NCI-H2227 (cell line): ENCODE data around the gene CC2D1A.
"Not testable (repeated sequence)": the region's sequence is repeated elsewhere in the genome, so short reads cannot be mapped to it uniquely, and the experiment has no call there.

Experiments used
- DNase-seq: peaks from one replicate; lab custom pipeline; 2025; ENCODE audit not compliant: unreplicated experiment; lab: John Stamatoyannopoulos, UW

Gene CC2D1A

GRCh38 chr19:13960863-13961784, 55.1 kb downstream of the CC2D1A start:
- no peak for DNase-seq

- DNase-seq, result no peak
These were observed 56.1 kb downstream of the CC2D1A start for GRCh38 chr19:13961826-13962698.

- no peak for DNase-seq
These were observed 57.0 kb downstream of the CC2D1A start for GRCh38 chr19:13962699-13963602.

- DNase-seq, result no peak
These were observed 57.7 kb downstream of the CC2D1A start for GRCh38 chr19:13963603-13964105.

- DNase-seq, result no peak
These were observed 58.8 kb downstream of the CC2D1A start for GRCh38 chr19:13964776-13965175.

- DNase-seq, result no peak
These were observed 59.4 kb downstream of the CC2D1A start for GRCh38 chr19:13965377-13965896.

- DNase-seq, result no peak
These were observed 60.1 kb downstream of the CC2D1A start for GRCh38 chr19:13965926-13966683.

GRCh38 chr19:13966684-13967128, 60.7 kb downstream of the CC2D1A start:
- no peak for DNase-seq

- DNase-seq, result not testable (repeated sequence)
These were observed 61.2 kb downstream of the CC2D1A start for GRCh38 chr19:13967206-13967605.

- no peak for DNase-seq
These were observed 62.5 kb downstream of the CC2D1A start for GRCh38 chr19:13968383-13968935.

GRCh38 chr19:13968999-13969398, 63.0 kb downstream of the CC2D1A start:
- DNase-seq, result no peak

- no peak for DNase-seq
These were observed 63.9 kb downstream of the CC2D1A start for GRCh38 chr19:13969897-13970296.

- not testable (repeated sequence) for DNase-seq
These were observed 65.9 kb downstream of the CC2D1A start for GRCh38 chr19:13971868-13972267.

GRCh38 chr19:13972368-13973155, 66.6 kb downstream of the CC2D1A start:
- no peak for DNase-seq

GRCh38 chr19:13973479-13973878, 67.5 kb downstream of the CC2D1A start:
- DNase-seq, result not testable (repeated sequence)

- no peak for DNase-seq
These were observed 68.1 kb downstream of the CC2D1A start for GRCh38 chr19:13974073-13974472.

- no peak for DNase-seq
These were observed 69.9 kb downstream of the CC2D1A start for GRCh38 chr19:13975870-13976269.

- DNase-seq, result no peak
These were observed 70.4 kb downstream of the CC2D1A start for GRCh38 chr19:13976446-13976845.
